Measurements from ENCODE around the gene FAM229B. TPM values are rescaled to one million over a fixed set of nuclear protein-coding genes. Genes with fewer than 3 reads are reported as not detected.

The FAM229B gene
- total and polyA plus RNA-seq, 9 of the 15 experiments (the other 6 are each of a cell fraction or from before 2014, with no cell fraction given) = 3.3 to 17.4 (median 5.8) TPM

DNA sequence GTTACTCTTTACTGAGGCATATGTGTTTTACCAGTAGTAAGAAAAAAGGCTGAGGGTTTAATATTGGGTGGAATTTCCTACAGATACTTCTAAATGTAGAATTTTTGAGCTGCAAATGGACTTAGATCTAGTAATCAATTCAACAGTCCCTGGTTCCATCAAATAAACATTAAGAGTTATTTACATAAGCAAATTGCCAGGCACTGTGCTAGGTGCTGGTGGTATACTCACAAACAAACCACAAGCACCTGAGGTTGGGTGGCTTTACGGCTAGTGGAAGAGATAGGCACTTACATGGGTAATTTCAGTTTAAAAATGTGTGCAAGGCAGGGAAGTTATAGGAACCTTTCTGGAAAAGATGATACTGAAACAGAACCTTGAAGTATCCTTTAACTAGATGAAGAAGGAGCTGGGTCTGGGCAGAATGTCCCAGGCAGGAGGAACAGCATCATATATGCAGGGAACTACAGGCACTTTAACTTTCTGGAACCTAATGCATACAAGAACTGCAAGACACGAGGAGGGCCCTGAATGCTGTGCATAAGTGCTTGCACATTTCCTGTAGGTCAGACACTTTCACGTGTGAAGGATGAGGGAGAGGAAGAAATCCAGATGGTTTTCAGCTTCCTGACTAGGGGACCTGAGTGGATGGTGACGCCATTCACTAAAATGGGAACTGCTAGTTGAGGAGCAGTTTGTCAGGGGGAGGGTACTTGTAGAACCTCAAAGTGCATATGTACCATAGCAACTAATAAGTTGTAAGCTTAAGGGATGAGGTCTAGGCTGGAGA lies 29.0 kb upstream of the FAM229B start:
- ATAC-seq (no peak), FAIRE-seq (no peak), DNase-seq (ENCODE audit: extremely low read depth in 1 of 4, low spot score in 3 of 4) (no peak)
- Histone ChIP-seq H3K9me1 (ENCODE audit: control insufficient read depth, insufficient read depth, low read length) (no peaks in the 10 kb centered on the region), H3K36me3 (ENCODE audit: control insufficient read depth, insufficient read depth, low read length) (no peaks in the 10 kb centered on the region), H2AFZ (ENCODE audit: low read depth, low read length) (no peak overlapping the region), H3K4me1 (replicated peaks in 1 of 2; ENCODE audit: control insufficient read depth in 2 of 2, insufficient read depth in 2 of 2, low read length in 2 of 2) (peaks cover 0 to 5% of the 10 kb centered on the region in 2 experiments; a peak in 1 of 5 replicates), H3K79me2 (ENCODE audit: control insufficient read depth, insufficient read depth, low read length) (no peaks in the 10 kb centered on the region), H3K9me3 (replicated peaks; ENCODE audit: control insufficient read depth, insufficient read depth, low read depth, low read length) (no peaks in the 10 kb centered on the region), H3K27me3 (ENCODE audit: control insufficient read depth in 2 of 2, insufficient read depth in 2 of 2, low read length in 2 of 2) (peaks cover 8 to 20% of the 10 kb centered on the region in 2 experiments), H3K4me3 (no peak overlapping the region), H3K9ac (ENCODE audit: insufficient read depth in 1 of 2, low read depth in 2 of 2, low read length in 2 of 2) (no peak overlapping the region), H4K20me1 (replicated peaks; ENCODE audit: control insufficient read depth, insufficient read depth, low read length) (no peaks in the 10 kb centered on the region), H3K27ac (ENCODE audit: extremely low read depth, low read depth, low read length) (no peak overlapping the region), H3K4me2 (ENCODE audit: insufficient read depth, low read length) (no peak overlapping the region)
- in situ Hi-C loops (cut with MboI) (no loop called here), intact Hi-C loops (cut with micrococcal nuclease) (no loop called here)
- BruUV-seq (replicated peaks) = no TSS peak
- TF ChIP-seq, protein P1, sequence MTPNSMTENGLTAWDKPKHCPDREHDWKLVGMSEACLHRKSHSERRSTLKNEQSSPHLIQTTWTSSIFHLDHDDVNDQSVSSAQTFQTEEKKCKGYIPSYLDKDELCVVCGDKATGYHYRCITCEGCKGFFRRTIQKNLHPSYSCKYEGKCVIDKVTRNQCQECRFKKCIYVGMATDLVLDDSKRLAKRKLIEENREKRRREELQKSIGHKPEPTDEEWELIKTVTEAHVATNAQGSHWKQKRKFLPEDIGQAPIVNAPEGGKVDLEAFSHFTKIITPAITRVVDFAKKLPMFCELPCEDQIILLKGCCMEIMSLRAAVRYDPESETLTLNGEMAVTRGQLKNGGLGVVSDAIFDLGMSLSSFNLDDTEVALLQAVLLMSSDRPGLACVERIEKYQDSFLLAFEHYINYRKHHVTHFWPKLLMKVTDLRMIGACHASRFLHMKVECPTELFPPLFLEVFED (CRISPR knock-in tag; conservative IDR thresholded peaks at IDR 0.05) = no peak
- TF ChIP-seq HMG20B (CRISPR knock-in tag; IDR thresholded peaks at IDR 0.05) (no peak), CBX2 (IDR thresholded peaks at IDR 0.05; ENCODE audit: insufficient read depth, low read length, poor library complexity, severe bottlenecking) (no peak), SNRNP70 (optimal IDR thresholded peaks at IDR 0.05; ENCODE audit: low read depth, low read length) (no peak), NBN (IDR thresholded peaks at IDR 0.05; ENCODE audit: low read depth) (no peak), SMAD1 (IDR thresholded peaks at IDR 0.05; ENCODE audit: low read depth, low read length, partially characterized antibody) (no peak), TGIF2 (CRISPR knock-in tag; IDR thresholded peaks at IDR 0.05) (no peak), KAT8 (IDR thresholded peaks at IDR 0.05; ENCODE audit: low read depth) (no peak), ZNF146 (CRISPR knock-in tag; IDR thresholded peaks at IDR 0.05; ENCODE audit: unreplicated experiment) (no peak), ZNF695 (CRISPR knock-in tag; IDR thresholded peaks at IDR 0.05) (no peak), CEBPB (tag; IDR thresholded peaks at IDR 0.05) (no peak)
- TF ChIP-seq, protein P2, sequence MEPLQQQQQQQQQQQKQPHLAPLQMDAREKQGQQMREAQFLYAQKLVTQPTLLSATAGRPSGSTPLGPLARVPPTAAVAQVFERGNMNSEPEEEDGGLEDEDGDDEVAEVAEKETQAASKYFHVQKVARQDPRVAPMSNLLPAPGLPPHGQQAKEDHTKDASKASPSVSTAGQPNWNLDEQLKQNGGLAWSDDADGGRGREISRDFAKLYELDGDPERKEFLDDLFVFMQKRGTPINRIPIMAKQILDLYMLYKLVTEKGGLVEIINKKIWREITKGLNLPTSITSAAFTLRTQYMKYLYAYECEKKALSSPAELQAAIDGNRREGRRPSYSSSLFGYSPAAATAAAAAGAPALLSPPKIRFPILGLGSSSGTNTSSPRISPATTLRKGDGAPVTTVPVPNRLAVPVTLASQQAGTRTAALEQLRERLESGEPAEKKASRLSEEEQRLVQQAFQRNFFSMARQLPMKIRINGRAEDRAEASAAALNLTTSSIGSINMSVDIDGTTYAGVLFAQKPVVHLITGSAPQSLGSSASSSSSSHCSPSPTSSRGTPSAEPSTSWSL (CRISPR knock-in tag; IDR thresholded peaks at IDR 0.05; ENCODE audit: borderline replicate concordance) = no peak
- TF ChIP-seq, protein P3, sequence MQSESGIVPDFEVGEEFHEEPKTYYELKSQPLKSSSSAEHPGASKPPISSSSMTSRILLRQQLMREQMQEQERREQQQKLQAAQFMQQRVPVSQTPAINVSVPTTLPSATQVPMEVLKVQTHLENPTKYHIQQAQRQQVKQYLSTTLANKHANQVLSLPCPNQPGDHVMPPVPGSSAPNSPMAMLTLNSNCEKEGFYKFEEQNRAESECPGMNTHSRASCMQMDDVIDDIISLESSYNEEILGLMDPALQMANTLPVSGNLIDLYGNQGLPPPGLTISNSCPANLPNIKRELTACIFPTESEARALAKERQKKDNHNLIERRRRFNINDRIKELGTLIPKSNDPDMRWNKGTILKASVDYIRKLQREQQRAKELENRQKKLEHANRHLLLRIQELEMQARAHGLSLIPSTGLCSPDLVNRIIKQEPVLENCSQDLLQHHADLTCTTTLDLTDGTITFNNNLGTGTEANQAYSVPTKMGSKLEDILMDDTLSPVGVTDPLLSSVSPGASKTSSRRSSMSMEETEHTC (IDR thresholded peaks at IDR 0.05) = no peak
- POLR2A ChIA-PET = no interaction called here
- CTCF ChIA-PET (ENCODE audit: low intra/inter-chr PET ratio) = no interaction called here
- WGBS (ENCODE audit: insufficient coverage, low coverage, missing lambda C conversion rate) = 1% methylated on average over 4 of the region's 4 CpGs
